NCI-H187 treated with DMSO at 0.1 percent for 48 hours (cell line): Measurements from ENCODE around the gene GAMT.

ENCODE experiments used
- DNase-seq: peaks from one replicate; lab custom pipeline; 2025; lab: John Stamatoyannopoulos, UW

GAMT gene

DNA sequence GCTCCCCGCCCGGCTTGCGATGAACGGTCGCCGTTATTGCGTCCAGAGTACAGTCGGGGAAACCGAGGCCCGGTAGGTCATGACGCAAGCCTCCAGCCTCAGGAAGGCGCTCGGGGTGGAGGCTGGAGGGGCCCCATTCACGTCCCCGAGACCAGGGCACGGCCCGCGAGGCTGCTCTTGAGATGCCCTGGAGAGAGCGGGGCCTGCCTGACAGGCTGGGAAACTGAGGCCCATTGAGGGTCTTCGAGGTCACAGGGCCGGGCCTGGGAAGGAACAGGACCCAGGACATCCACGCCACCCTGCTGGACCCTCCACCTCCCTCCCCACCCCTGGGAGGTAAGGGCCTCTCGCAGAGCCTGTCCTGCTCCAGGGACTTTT lies 17.3 kb downstream of the GAMT start:
- no peak for DNase-seq

DNA sequence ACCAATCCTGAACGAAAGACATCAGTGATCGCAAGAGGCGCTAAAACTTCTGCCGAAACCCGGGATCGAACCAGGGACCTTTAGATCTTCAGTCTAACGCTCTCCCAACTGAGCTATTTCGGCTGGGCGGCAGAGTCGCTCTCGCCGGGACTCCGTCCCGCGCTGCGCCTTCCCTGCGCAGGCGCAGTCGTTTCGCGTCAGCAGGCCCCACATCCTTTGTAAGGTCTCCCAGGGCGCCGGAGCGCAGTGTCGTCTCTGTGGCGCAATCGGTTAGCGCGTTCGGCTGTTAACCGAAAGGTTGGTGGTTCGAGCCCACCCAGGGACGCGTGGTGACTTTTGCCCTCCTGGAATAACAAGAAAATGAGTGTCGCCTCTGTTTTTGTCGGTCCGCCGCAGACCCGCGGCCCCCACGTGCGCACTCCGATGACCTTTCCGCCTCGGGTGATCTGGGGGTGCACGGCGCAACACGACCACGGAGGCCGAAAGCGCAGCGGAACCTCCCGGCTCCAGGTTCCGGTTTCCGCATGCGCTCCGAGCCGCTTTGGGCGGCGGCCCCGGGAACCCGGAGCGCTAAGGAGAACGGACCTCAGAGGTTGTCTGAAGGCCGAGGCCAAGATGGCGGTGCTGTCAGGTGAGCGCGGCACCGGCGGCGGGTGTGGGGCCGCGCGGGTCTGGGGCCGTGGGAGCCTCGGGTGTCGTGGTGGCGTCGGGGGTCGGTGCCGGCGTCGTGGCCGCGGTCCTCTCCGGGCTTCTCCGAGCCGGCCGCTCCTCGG lies 17.8 kb downstream of the GAMT start, which contains the start of gene NDUFS7:
Gene NDUFS7, plus strand, starts transcription at position 596 of the 773 bp plus-strand sequence. Its CDS starts 20 bp downstream, at position 616.
- DNase-seq = peak; percentile 51

DNA sequence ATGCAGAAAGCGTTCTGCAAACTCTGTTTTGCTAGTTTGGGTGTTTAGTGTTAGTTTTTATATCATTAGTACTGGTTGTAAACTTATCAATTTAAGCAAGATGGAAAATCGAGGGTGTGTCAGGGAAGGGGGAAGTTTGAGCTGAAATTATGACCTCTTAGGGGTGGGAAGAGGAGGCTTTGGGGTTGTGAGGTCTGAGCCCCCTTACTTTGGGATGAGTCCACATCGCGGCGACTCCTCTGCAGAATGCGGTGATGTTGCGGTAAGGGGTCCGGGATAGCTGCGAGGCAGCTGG lies 18.4 kb downstream of the GAMT start:
- DNase-seq = no peak

DNA sequence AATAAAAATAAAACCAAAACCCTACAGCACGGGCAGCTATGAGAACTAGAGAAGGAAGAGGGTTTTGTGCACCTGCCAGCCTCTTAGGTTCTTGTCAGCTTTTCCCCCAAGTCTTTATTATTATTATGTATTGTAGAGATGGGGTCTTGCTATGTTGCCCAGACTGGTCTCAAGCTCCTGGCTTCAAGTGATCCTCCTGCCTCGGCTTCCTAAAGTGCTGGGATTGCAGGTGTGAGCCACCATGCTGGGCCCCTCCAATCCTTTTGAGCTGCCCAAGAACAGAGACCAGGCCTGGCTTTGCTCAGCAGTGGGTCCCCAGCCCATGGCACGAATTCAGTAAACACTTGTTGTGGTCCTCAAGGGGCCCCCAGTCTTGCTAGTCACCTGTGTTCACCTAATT lies 19.1 kb downstream of the GAMT start:
- no peak for DNase-seq

DNA sequence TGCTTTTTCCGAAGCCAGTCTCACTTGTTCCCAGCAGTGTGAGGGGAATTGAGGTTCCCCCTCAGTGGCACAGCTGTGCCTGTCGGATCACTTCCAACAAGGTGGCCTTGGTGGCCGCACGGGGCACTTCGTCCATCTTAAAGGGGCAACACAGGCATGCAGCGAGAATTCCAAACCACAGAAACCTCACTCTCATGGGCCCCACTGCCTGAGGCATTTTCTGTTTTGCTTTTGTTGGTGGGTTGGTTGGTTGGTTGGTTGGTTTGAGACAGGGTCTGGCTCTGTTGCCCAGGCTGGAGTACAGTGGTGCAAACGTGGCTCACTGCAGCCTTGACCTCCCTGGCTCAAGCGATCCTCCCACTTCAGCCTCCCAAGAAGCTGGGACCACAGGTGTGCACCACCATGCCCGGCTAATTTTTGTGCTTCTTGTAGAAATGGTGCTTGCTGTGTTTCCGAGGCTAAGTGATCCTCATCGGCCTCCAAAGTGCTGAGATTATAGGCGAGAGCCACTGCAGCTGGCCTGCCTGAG lies 21.3 kb downstream of the GAMT start:
- DNase-seq = no peak

DNA sequence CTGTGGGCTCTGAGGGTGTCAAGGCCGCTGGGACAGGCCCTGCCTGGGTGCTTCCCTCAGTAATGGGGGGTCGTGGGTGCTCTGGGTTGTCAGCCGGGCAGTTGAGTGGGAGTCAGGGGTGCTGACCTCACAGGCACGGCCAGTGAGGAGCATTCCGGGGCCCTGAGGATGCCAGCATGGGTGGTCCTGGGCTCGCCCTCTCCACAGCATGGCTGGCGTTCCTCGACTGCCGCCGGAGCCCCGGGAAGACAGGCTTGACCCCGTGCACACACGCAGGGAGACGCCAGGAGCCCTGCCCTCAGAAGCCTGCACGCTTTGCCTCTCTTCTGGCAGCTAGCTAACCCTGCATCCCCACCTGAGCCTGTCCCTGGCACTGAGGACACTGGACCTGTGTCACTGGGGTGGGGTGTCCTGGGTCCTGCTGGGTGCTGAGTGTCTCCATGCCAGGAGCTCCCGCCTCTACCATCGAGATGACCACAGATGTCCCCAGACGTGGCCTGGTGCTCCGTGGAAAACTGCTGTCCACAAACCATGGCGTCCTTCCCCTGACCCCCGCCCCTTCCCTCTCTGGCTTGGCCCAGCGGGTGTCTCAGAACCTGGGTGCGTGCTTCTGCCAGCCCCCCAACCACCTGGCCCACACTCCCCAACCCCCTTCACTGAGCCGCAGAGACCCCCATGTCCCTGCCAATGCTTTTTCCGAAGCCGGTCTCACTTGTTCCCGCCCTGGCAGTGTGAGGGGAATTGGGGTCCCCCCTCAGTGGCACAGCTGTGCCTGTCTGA lies 22.0 kb downstream of the GAMT start:
- DNase-seq = no peak

DNA sequence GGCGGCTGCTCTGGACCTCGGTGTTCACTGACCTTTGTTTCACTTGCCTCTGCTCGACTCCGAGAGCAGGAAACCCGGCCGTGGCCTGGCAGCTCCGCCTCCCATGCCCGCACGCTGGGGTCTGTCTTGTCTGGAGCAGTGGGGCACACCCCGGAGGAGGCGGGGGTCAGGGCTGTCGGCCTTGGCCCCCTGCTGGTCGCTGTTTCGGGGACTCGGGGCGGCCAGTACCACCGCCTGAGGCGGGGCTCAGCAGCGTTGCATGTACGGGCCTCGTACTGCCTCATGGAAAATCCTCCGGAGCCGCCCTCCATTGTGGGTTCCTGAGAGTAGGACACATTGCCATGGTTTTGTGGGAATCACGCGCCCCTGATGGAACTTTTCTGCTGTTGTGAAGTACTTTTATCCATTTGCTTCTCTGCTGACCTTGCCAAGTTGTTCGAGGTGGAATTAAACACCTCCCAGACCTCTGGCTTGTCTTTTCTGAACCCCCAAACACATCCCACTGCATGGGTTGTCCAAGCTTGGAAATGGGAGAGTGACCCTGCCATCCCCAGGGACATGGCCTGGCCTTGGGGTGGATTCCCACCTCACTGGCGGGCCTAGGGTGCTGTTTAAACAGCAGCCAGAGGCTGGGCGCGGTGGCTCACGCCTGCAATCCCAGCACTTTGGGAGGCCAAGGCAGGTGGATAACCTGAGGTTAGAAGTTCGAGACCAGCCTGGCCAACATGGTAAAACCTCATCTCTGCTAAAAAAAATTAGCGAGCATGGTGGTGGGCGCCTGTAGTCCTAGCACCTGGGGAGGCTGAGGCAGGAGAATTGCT lies 23.2 kb downstream of the GAMT start:
- no peak for DNase-seq

DNA sequence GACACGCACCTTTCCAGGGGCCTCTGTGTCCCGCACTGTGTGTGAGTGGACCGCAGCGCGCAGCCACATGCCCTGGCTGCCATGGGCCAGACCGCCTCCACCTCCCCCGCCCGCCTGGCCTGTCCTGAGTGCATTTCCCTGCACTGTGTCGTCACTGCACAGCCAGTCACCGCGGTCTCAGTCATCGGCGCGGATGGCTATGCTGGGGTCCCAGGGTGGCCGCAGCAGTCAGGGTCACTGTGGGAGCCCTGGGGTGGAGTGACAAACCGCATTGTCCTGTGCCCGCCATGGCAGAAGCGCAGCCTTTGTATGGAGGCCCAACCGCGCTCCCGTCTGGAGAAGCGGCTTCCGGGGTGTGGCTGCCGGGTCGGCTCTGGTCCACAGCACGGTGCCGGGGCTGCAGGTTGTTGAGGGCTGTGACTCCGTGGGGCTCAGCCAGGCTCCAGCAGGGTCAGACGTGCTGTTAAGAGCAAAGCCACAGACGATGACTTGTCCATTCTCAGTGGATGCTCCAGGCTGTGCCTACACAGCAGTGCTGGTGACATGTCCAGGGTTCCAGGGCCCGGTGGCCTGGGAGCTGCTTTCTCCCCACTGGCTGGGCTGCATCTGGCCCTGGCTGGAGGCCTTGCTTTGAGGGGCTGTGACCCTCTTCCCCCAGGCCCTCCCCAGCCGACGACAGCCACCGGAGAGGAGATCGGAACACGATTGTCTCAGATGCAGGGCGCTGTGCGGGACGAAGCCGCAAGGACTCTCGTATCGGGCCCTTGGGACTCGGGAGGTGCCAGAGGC lies 24.0 kb downstream of the GAMT start:
- DNase-seq = no peak

DNA sequence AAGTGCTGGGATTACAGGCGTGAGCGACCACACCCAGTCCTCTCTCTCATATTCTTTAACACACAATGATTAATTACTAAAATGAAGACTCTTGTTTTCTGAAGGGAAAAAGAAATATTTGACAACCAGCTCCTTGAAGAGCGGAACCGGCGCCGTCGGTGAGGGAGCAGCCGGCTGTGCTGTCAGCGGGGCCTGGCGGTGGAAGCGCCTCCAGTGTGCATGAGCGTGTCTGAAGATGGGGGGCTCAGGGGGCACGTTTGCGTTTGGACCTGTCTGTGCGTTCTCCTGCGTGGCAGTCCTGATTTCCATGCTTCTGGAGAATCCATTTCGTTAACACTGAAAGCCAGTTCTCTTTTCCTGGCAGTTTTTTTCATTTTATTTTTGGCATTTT lies 24.9 kb downstream of the GAMT start:
- no peak for DNase-seq

DNA sequence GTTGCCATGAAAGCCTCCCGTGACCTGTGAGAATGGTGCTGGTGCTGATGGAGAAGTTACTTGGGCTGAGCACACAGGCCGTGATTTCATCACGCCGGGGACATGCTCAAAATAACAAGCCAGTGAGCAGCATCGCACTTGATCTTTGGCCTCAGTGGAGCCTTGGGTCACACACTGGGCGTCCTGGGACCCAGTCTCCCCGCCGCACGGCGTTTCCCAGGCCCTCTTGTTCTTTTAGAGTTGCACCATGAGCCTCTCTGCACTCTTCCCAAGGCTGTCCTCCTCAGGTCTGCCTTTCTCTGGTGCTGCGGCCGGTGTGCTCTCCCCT lies 27.1 kb downstream of the GAMT start:
- no peak for DNase-seq

DNA sequence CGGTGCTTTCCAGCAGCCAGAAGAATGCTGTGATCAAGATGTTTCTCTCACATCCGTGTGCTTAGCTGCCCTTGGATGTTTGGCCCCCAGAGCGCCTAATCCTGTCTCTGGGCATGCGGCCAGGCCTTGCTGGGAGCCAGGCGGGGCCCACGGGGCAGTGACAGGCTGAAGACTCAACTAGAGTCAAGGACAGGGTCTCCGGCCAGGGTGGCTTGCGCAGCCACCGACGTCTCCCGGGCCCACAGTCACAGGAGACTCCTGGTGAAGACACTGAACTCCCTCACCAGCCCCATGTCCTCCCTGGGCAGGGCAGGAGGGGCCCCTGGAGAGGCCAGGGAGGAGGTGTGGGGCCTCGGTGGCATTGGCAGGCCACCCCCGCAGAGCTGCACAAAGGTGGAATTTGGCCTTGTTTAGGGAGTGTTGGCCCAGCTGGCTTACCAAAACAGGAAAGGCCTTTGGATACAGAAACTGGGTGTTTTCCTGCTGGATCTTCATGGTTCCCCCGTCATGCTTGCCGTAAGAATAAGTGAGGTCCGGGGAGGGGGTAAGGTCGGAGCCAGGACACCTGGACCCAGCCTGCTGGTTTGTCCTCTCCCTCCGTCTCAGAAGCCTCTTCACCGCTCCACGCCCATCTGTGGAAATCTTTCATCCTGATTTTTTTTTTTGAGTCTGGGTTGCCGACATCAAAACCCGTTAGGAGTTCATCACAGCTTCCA lies 27.6 kb downstream of the GAMT start:
- DNase-seq = no peak

DNA sequence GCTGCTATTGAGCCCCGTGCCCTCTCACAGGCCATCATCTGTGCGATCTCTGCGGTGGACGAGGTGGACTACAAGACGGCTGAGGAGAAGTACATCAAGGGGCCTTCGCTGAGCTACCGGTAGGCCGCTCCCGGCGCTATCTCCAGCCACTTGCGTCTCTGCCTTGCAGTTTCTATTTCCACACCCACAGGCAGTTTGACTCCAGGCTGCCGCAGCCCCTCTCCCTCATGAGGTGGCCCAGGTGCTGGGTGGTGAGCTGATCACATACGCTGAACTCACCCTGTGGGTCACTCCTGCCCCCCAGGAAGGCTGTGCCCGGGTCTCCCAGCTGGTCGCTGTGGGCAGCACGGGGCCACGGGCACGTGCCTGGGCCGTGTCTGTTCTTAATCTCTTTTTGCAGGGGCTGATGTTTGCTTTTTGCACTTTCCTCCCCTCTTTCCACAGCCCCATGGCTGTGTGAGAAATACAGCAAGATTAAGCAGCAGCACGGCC lies 28.3 kb downstream of the GAMT start:
- no peak for DNase-seq

DNA sequence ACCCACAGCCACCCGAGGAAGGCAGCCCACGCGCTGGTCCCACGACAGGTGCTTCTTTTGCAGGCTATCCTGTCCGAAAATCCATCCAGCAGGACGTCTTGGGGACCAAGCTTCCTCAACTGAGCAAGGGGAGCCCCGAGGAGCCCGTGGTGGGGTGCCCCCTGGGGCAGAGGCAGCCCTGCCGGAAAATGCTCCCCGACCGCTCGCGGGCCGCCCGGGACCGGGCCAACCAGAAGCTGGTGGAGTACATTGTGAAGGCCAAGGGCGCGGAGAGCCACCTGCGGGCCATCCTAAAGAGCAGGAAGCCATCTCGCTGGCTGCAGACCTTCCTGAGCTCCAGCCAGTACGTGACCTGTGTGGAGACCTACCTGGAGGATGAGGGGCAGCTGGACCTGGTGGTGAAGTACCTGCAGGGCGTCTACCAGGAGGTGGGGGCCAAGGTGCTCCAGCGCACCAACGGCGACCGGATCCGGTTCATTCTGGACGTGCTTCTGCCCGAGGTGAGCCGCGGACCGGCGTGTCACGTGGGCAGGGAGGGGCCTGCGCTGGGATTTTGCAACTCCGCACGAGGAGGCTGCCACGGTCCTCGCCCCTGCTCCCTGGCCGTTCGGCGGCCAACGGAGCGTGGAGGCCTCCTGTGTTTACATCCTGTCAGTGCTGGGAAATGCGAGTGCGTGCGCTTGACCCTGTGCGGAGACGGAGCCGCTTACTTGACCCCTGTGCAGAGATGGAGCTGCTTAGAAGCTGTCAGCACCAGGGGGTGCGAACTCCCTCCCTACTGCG lies 30.6 kb downstream of the GAMT start:
- DNase-seq = no peak

DNA sequence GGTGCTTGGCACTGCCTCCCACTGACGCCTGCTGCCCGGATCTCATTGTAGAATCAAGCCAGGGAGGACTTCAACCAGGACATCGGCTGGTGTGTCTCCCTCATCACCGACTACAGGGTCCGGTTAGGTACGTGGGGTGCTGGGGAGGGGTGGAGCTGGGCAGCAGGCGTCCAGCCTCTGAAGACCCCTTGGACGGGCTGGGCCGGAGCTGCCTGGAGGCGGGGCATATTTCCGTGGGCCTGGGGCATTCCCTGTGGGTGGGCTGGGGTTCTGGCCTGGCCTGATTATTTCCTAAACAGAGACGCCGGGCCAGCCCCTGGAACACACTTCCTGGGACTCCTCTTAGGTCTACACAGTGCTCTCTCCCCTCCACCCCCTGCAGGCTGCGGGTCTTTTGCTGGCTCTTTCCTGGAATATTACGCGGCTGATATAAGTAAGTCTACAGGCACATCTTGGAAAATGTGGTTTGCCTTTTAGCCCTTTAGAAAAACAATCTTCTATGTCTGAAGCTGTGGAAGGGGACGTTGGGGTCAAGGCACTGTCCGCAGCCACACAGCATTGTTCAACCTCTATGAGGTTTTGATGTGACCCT lies 32.0 kb downstream of the GAMT start:
- DNase-seq = no peak

DNA sequence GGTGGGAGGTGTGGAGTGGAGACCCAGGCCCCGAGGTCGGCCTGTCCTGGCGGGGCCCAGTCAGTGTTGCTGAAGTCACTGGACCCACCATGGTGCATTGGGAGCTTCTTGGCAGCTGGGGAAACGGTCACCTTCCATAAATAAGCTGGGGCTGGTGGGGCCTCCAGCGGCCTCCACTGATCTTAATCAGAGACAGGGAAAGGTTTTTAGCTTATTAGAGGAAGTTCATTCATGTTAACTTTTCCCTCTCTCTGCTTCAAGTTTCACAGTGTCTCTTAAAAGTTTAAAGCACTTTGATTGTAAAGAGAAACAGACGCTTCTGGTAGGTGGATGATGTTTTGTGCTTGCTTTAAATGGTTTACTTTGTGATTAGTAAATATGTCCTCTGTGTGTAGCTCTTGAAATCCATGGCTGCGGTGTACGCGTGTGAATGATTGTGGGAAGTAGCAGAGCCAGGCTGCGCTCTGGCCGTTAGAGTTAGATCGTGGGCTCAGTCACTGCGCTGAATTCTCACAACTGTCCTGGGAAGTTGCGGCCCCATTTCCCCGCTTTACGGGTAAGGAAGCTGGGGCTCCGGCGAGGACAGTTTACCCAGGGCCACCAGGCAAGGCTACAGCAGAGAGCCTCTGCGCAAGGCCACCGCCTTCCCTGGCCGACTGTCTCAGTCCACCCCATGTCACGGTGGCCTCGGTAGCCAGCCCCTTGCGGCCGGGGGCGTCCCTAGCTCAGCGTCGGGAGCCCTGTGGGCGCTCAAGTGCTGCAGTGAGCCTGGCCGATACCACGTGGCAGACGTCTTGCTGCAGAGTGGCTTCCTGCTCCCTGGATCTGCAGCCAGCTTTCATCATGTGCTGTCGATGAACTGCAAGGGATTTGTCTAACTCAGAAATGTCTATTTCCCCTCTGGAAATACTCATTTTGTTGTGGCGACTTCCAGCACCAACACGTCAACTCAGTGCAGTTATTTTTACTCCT lies 34.2 kb downstream of the GAMT start:
- DNase-seq = no peak

DNA sequence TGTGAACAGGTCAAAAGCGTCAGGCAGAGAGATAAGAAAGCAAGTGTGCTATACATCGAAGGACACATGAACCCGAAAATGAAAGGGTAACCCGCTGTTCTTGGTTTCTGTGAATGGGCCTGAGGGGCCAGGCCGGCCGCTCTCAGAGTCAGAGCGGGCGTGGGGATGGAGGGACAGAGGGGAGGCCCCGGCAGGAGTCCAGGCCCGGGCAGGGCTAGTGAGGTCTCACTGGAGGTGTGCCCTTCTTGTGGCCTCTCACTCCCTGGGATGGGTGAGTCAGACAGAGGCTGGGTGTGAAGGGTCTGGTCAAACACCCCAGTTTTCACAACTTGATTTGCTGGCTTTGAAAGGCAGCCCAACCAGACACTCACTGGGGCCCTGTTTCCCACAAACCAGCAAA lies 35.0 kb downstream of the GAMT start:
- no peak for DNase-seq

DNA sequence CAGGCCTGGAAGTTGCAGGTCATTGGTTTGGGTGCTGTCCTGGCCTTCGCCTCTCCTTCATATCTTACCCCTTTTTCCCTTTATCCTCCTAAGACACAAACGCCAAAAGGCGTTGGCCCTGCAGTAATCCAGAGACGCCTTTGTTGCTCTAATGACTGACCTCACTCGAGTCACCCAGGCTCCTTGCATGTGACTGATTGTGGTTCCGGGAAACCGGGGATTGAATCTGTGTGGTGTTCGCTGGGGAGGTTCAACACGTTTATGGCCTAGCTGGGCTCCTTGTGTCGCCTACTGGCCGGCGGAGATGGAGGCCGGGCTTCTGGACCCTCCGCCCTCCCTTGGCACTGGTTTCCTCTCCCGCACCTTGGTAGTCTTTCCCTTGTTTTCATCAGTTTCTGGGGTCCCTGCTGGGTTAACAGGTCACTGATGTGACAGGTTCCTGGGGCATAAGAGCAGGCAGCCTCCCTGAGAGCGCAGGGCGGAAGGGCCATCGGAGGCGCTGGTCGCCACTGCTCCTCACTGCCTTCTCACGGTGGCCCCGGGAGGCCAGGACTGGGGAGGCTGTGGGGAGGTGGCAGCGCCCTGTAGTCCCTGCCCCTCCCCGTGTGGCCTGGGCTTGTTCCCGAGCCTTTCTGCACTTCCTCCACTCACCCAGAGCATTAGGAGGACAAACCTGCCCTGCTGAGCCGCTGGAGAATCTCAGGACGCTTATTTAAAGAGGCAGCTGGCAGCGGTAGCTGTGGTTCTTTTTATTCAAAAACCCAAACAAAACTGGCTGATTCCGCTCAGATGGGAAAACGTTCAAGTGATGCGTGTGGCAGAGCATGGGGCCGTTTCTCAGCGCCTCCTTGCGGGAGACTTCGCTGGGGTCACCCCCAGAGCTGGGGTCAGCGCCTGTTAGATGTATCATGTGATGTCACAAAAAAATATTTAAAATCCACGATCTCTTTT lies 35.7 kb downstream of the GAMT start:
- DNase-seq = no peak
